Panc1 (cell line): ENCODE data around the gene VAMP8. TPM values are rescaled to one million over a fixed set of nuclear protein-coding genes. Genes with fewer than 3 reads are reported as not detected.

ENCODE experiments used
- ATAC-seq: fragments of 200-7000 bp; cut with Tn5 transposase; 2 replicates; pipeline ENCODE4 v1.9.1; 2020; ENCODE audit warnings: mild to moderate bottlenecking, moderate library complexity
- BruUV-seq: library from RNA; stranded (reverse); fragments of 400-500 nt; replicated peaks from 2 replicates; lab custom pipeline; 2021; lab: Mats Ljungman, UMichigan
- CTCF ChIA-PET: fragments of 300-600 bp; sonication (Branson Sonifier 250); formaldehyde crosslinking; loops from one replicate; lab custom pipeline; 2022; ENCODE audit warnings: antibody characterized with exemption; lab: Charles Lee
- POLR2A ChIA-PET: fragments of 300-600 bp; sonication (Branson Sonifier 250); formaldehyde crosslinking; loops from one replicate; lab custom pipeline; 2022; ENCODE audit warnings: antibody characterized with exemption; lab: Charles Lee
- DNase-seq: peaks from one replicate; pipeline ENCODE4 v3.0.0-alpha.2; 2010; ENCODE audit warnings: low read depth, low spot score
- H3K27ac ChIP-seq: 2 replicates; pipeline ENCODE4 v1.5.1; 2011; ENCODE audit warnings: mild to moderate bottlenecking, low read length, inconsistent platforms
- H3K27me3 ChIP-seq: fragments of 200-500 bp; sonication (Bioruptor generic); 2 replicates; pipeline ENCODE4 v1.6.0; 2014; ENCODE audit warnings: low read length, inconsistent platforms; ENCODE audit not compliant: control insufficient read depth, insufficient read depth
- H3K36me3 ChIP-seq: fragments of 200-500 bp; sonication (Bioruptor generic); 2 replicates; pipeline ENCODE4 v1.5.1; 2014; ENCODE audit warnings: inconsistent platforms, mild to moderate bottlenecking, low read length, moderate library complexity; ENCODE audit not compliant: control insufficient read depth, insufficient read depth
- H3K4me1 ChIP-seq: 2 replicates; pipeline ENCODE4 v1.5.1; 2011; ENCODE audit warnings: inconsistent platforms, mild to moderate bottlenecking, low read length, moderate library complexity; ENCODE audit not compliant: control insufficient read depth, insufficient read depth
- H3K4me3 ChIP-seq, 2 experiments: 2 replicates each; pipeline ENCODE4 v1.5.1; 2011 to 2012; ENCODE audit warnings: low read depth in 2 of 2, low read length in 2 of 2, mild to moderate bottlenecking in 2 of 2, inconsistent platforms in 1 of 2, moderate library complexity in 1 of 2
- H3K9me3 ChIP-seq: fragments of 200-500 bp; sonication (Bioruptor generic); 2 replicates; pipeline ENCODE4 v1.5.1; 2014; ENCODE audit warnings: low read depth, mild to moderate bottlenecking, inconsistent platforms, low read length, moderate library complexity; ENCODE audit not compliant: control insufficient read depth, insufficient read depth
- CTCF ChIP-seq: fragments of 450-650 bp; IDR thresholded peaks from 2 replicates; pipeline ENCODE4 v1.5.1; 2017; ENCODE audit warnings: mild to moderate bottlenecking
- POLR2AphosphoS5 ChIP-seq: IDR thresholded peaks from 2 replicates; pipeline ENCODE4 v1.6.1; 2012; ENCODE audit warnings: mild to moderate bottlenecking, low read depth, low read length, moderate library complexity
- REST ChIP-seq, 2 experiments: IDR thresholded peaks; 2 replicates each; pipeline ENCODE4 v1.6.1; 2011 to 2012; ENCODE audit warnings: low read depth in 2 of 2, control low read depth in 1 of 2, low read length in 1 of 2, mild to moderate bottlenecking in 1 of 2, moderate library complexity in 1 of 2; ENCODE audit not compliant: insufficient read depth in 1 of 2
- SIN3A ChIP-seq: IDR thresholded peaks from 2 replicates; pipeline ENCODE4 v1.6.1; 2012; ENCODE audit warnings: low read depth, mild to moderate bottlenecking, low read length, moderate library complexity, borderline replicate concordance; ENCODE audit not compliant: insufficient read depth
- TCF7L2 ChIP-seq: IDR thresholded peaks from 2 replicates; pipeline ENCODE4 v1.6.1; 2011; ENCODE audit warnings: mild to moderate bottlenecking, low read depth, low read length, inconsistent platforms
- in situ Hi-C: cut with HindIII; loops from 2 replicates; pipeline ENCODE4 v1.10.0; 2016; ENCODE audit warnings: low sequenced_read_pairs, low pct_unique_long_range_greater_than_20kb
- intact Hi-C: fragments of 100-400 bp; cut with micrococcal nuclease; formaldehyde crosslinking; loops from one replicate; pipeline ENCODE4 v1.10.0; 2022; ENCODE audit not compliant: unreplicated experiment
- total RNA-seq: library from RNA; stranded (reverse); gene quantifications from one replicate; pipeline ENCODE4 v1.2.1, GENCODE V29; 2021; ENCODE audit not compliant: unreplicated experiment

The VAMP8 gene
- total RNA-seq, 1 experiment from 2014 or later: 93.2 TPM

- in situ Hi-C loops (loop anchor here (25.0 kb wide), 1 partner anchor 136 kb away; the partner anchor contains the start of genes CAPG and SH2D6), intact Hi-C loops (no loop called here)
- POLR2A ChIA-PET: interaction anchor here (0.6 to 1.5 kb wide), 7 partner anchors 13 to 403 kb away, joined by 3 to 10 read pairs (median 3); no protein-coding TSS in a partner anchor
- no peak for TF ChIP-seq TCF7L2
- TF ChIP-seq REST (IDR thresholded peaks at IDR 0.05; ENCODE audit: insufficient read depth in 1 of 2, low read depth in 2 of 2, low read length in 1 of 2): no peak
- no peak for TF ChIP-seq CTCF
- TF ChIP-seq SIN3A: 0 out of 2 replicates have a peak, but pooled peaks have one; percentile 60
- peak; percentile 56; the same call in 1 of the 2 replicates for TF ChIP-seq POLR2AphosphoS5
- peaks cover 14% of the 10 kb centered on the region for H3K36me3 ChIP-seq
- no peak overlapping the region for H3K4me3 ChIP-seq
- ATAC-seq (peak; percentile 7), DNase-seq (no peak)
- peak overlapping the region; percentile 100 for H3K27ac ChIP-seq
- H3K9me3 ChIP-seq: no peaks in the 10 kb centered on the region
- CTCF ChIA-PET: interaction anchor here (0.7 to 1.0 kb wide), 2 partner anchors 41 to 127 kb away, joined by 3 to 4 read pairs; no protein-coding TSS in a partner anchor
- H3K4me1 ChIP-seq: peaks cover 82% of the 10 kb centered on the region
- no TSS peak for BruUV-seq
- H3K27me3 ChIP-seq: no peaks in the 10 kb centered on the region
Measured at GRCh38 chr2:85548608-85548900, 28.8 kb upstream of the VAMP8 start.

GRCh38 chr2:85549095-85549494 is 28.3 kb upstream of the VAMP8 start:
- intact Hi-C loops: no loop called here
- DNase-seq: no peak
- Histone ChIP-seq H3K27ac (peak overlapping the region; percentile 100), H3K4me1 (peaks cover 79% of the 10 kb centered on the region), H3K9me3 (no peaks in the 10 kb centered on the region), H3K27me3 (no peaks in the 10 kb centered on the region), H3K36me3 (peaks cover 14% of the 10 kb centered on the region), H3K4me3 (no peak overlapping the region)
- no peak for ATAC-seq
- in situ Hi-C loops: loop anchor here (25.0 kb wide), 1 partner anchor 137 kb away; the partner anchor contains the start of genes CAPG and SH2D6
- POLR2A ChIA-PET: interaction anchor here (0.6 to 1.5 kb wide), 10 partner anchors 12 to 216 kb away, joined by 3 to 10 read pairs (median 3); no protein-coding TSS in a partner anchor
- no TSS peak for BruUV-seq
- CTCF ChIA-PET: interaction anchor here (0.6 to 1.0 kb wide), 3 partner anchors 42 to 128 kb away, joined by 3 to 4 read pairs (median 4); no protein-coding TSS in a partner anchor
- TF ChIP-seq POLR2AphosphoS5: no peak
- no peak for TF ChIP-seq REST (IDR thresholded peaks at IDR 0.05; ENCODE audit: insufficient read depth in 1 of 2, low read depth in 2 of 2, low read length in 1 of 2)
- no peak for TF ChIP-seq CTCF
- TF ChIP-seq TCF7L2: no peak
- TF ChIP-seq SIN3A: no peak
